HUES48 (cell line): ENCODE measurements around the gene PRKAR1B.
"Not testable (repeated sequence)": the region's sequence is repeated elsewhere in the genome, so short reads cannot be mapped to it uniquely, and the experiment has no call there.

Experiments used
- H3K27ac ChIP-seq: one replicate; pipeline ENCODE4 v1.7.0; 2013; ENCODE audit warnings: low read depth, low read length, inconsistent platforms
- H3K27me3 ChIP-seq: 2 replicates; pipeline ENCODE4 v1.6.1; 2013; ENCODE audit warnings: mild to moderate bottlenecking, low read length; ENCODE audit not compliant: control insufficient read depth, insufficient read depth
- H3K36me3 ChIP-seq: 2 replicates; pipeline ENCODE4 v1.6.1; 2013; ENCODE audit warnings: low read length; ENCODE audit not compliant: control insufficient read depth, insufficient read depth
- H3K4me1 ChIP-seq: 2 replicates; pipeline ENCODE4 v1.6.1; 2013; ENCODE audit warnings: mild to moderate bottlenecking, low read length; ENCODE audit not compliant: control insufficient read depth, insufficient read depth
- H3K4me3 ChIP-seq: 2 replicates; pipeline ENCODE4 v1.5.1; 2013; ENCODE audit warnings: mild to moderate bottlenecking, low read depth, low read length
- H3K9ac ChIP-seq: 2 replicates; pipeline ENCODE4 v1.6.1; 2013; ENCODE audit warnings: mild to moderate bottlenecking, low read depth, low read length, moderate library complexity
- H3K9me3 ChIP-seq: 2 replicates; pipeline ENCODE4 v1.6.1; 2013; ENCODE audit warnings: low read length; ENCODE audit not compliant: control insufficient read depth, insufficient read depth

Gene PRKAR1B

GRCh38 chr7:747186-747585, 20.1 kb upstream of the PRKAR1B start:
- peaks cover 36% of the 10 kb centered on the region for H3K36me3 ChIP-seq
- no peaks in the 10 kb centered on the region for H3K9me3 ChIP-seq
- no peak overlapping the region for H3K27ac ChIP-seq
- H3K4me1 ChIP-seq, result no peaks in the 10 kb centered on the region
- no peak overlapping the region for H3K4me3 ChIP-seq
- no peaks in the 10 kb centered on the region for H3K27me3 ChIP-seq
- no peak overlapping the region for H3K9ac ChIP-seq

DNA sequence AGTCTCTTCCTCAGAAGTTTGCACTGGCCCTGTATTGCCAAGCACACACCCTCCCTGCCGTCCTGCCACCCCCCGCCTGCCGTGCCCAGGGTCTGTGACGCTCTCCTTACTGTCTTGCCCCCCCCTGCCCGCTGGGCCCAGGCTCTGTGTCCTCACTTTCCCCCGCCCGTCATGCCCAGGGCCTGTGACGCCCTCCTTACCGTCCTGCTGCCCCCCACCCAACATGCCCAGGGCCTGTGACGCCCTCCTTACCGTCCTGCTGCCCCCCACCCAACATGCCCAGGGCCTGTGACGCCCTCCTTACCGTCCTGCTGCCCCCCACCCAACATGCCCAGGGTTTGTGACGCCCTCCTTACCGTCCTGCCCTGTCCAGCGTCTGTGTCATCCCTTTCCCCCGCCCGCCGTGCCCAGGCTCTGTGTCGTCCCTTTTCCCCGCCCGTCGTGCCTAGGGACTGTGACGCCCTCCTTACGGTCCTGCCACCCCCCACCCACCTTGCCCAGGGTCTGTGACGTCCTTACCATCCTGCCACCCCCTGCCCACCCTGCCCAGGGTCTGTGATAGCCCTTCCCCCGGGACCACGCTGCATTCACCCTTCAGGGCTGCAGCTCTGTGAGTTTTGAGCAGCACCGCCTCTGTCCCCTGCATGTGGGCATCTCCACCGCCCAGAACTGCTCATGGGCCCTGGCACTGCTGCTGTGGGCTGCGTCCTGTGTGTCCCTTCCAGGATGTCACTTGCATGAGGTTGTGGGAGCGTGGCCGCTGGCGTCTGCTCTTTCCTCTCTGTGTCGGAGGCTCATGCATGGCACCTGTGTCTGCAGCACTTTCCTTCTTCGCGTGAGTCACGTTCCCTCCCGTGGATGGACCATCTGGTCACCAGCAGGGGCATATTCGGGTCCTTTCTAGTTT, 19.3 kb upstream of the PRKAR1B start:
- Histone ChIP-seq H3K4me1 (no peaks in the 10 kb centered on the region), H3K36me3 (peaks cover 39% of the 10 kb centered on the region), H3K9me3 (no peaks in the 10 kb centered on the region), H3K27ac (no peak overlapping the region), H3K9ac (no peak overlapping the region), H3K4me3 (no peak overlapping the region), H3K27me3 (no peaks in the 10 kb centered on the region)

- Histone ChIP-seq H3K27me3 (no peaks in the 10 kb centered on the region), H3K36me3 (peaks cover 45% of the 10 kb centered on the region), H3K4me3 (no peak overlapping the region), H3K9me3 (no peaks in the 10 kb centered on the region), H3K4me1 (no peaks in the 10 kb centered on the region), H3K9ac (no peak overlapping the region), H3K27ac (no peak overlapping the region)
Observed at GRCh38 chr7:745431-746154, 18.5 kb upstream of the PRKAR1B start.

DNA sequence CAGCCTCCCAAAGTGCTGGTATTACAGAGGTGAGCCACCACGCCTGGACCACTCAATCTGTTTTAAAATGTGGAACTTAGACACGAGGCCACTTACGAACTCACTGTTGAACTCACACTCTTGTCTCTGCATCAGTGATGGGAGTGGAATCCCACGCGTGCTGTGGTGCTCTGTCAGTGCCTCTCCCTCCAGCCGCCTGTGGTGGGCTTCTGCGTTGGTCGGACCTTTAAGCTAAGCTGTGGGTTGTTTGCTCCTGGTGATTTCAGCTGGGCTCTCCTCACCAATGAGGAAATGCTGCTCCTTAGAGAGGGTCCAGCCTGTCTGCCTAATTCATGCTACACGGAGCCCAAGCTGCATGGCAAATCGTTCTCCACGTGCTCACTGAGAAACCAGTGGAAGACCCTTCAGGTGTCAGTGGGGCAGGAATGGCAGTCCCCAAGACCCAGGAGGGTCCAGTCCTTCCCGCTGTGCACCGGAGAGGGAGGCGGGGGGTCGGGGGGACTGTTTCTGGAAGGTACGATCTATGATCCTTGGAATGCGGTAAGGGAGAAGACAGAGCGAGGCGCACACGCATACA, 17.9 kb upstream of the PRKAR1B start:
- Histone ChIP-seq H3K4me3 (no peak overlapping the region), H3K36me3 (peaks cover 45% of the 10 kb centered on the region), H3K27ac (no peak overlapping the region), H3K27me3 (no peaks in the 10 kb centered on the region), H3K9ac (no peak overlapping the region), H3K9me3 (no peaks in the 10 kb centered on the region), H3K4me1 (no peaks in the 10 kb centered on the region)

DNA sequence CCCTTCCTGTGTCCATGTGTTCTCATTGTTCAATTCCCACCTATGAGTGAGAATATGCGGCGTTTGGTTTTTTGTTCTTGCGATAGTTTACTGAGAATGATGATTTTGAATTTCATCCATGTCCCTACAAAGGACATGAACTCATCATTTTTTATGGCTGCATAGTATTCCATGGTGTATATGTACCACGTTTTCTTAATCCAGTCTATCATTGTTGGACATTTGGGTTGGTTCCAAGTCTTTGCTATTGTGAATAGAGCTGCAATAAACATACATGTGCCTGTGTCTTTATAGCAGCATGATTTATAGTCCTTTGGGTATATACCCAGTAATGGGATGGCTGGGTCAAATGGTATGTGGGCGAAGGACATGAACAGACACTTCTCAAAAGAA, 17.0 kb upstream of the PRKAR1B start:
- not testable (repeated sequence) for H3K4me1 ChIP-seq, H3K4me3 ChIP-seq, H3K27ac ChIP-seq, H3K27me3 ChIP-seq, H3K9me3 ChIP-seq, H3K9ac ChIP-seq
- H3K36me3 ChIP-seq, result peaks cover 45% of the 10 kb centered on the region

DNA sequence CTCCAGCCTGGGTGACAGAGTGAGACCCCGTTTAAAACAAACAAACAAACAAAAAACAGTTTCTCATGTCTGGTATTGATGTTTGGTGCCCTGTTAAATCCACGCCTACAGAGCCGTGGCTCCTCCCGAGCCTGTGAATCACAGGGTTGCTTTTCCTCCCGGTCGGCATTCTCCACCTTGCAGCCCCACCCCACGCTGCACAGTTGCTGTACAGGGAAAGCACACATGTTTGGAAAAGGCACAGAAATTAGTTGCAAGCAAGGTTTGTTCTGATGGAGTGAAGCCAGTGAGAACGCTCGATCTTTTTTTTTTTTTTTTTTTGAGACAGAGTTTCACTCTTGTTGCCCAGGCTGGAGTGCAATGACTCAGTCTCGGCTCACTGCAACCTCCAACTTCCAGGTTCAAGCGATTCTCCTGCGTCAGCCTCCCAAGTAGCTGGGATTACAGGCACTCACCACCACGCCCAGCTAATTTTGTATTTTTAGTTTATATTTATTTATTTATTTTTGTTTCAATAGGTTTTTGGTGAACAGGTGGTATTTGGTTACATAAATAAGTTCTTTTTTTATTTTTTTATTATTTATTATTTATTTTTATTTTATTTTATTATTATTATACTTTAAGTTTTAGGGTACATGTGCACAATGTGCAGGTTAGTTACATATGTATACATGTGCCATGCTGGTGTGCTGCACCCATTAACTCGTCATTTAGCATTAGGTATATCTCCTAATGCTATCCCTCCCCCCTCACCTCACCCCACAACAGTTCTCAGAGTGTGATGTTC, 16.5 kb upstream of the PRKAR1B start:
- not testable (repeated sequence) for H3K9ac ChIP-seq, H3K27ac ChIP-seq, H3K4me1 ChIP-seq, H3K4me3 ChIP-seq, H3K27me3 ChIP-seq, H3K9me3 ChIP-seq
- peaks cover 46% of the 10 kb centered on the region for H3K36me3 ChIP-seq

DNA sequence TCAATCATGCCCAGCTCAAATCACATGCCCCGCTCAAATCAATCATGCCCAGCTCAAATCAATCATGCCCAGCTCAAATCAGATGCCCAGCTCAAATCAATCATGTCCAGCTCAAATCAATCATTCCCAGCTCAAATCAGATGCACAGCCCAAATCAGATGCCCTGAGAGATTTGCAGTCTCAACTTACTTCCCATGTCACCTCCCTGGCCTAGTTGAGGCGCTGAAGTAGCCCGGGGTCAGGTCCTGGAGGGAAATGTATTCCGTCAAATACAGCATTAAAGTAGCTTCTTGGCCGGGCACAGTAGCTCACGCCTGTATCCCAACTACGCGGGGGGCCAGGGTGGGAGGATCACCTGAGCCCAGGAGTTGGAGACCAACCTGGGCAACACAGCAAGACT, 15.7 kb upstream of the PRKAR1B start:
- Histone ChIP-seq H3K27me3 (no peaks in the 10 kb centered on the region), H3K36me3 (peaks cover 47% of the 10 kb centered on the region)

GRCh38 chr7:741850-742249, 14.8 kb upstream of the PRKAR1B start:
- Histone ChIP-seq H3K27ac (no peak overlapping the region), H3K4me3 (no peak overlapping the region), H3K9me3 (no peaks in the 10 kb centered on the region), H3K9ac (no peak overlapping the region), H3K27me3 (no peaks in the 10 kb centered on the region), H3K36me3 (peaks cover 51% of the 10 kb centered on the region), H3K4me1 (no peaks in the 10 kb centered on the region)

More for the DNA sequence above, 15.7 kb upstream of the PRKAR1B start:
- Histone ChIP-seq H3K4me3 (no peak overlapping the region), H3K27ac (no peak overlapping the region), H3K9me3 (no peaks in the 10 kb centered on the region), H3K9ac (no peak overlapping the region), H3K4me1 (no peaks in the 10 kb centered on the region)

DNA sequence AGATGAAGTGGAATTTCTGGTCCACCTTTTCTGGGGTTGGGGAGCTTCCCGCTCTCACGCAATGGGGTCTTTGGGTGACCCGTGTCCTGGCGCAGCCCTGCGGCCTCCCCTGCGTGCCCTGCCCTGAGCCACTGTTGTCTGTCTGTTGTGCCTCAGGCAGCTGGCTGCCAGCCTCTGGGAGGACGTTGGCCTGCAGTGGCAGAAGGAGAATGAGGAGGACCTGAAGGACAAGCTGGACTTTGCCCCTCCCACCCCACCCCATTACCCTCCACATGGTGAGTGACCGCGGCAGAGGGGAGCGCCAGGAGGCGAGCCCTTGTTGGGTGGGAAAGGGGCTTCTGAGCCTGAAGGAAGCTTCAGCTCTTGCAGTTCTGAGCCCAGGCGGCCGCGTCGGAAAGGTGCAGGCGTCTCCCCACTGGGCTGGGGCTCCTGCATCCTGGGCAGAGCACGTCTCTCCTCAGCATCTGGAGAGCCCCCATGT, 14.2 kb upstream of the PRKAR1B start:
- Histone ChIP-seq H3K27ac (no peak overlapping the region), H3K4me3 (no peak overlapping the region), H3K27me3 (no peaks in the 10 kb centered on the region), H3K9ac (no peak overlapping the region), H3K36me3 (peaks cover 51% of the 10 kb centered on the region), H3K9me3 (no peaks in the 10 kb centered on the region), H3K4me1 (no peaks in the 10 kb centered on the region)

DNA sequence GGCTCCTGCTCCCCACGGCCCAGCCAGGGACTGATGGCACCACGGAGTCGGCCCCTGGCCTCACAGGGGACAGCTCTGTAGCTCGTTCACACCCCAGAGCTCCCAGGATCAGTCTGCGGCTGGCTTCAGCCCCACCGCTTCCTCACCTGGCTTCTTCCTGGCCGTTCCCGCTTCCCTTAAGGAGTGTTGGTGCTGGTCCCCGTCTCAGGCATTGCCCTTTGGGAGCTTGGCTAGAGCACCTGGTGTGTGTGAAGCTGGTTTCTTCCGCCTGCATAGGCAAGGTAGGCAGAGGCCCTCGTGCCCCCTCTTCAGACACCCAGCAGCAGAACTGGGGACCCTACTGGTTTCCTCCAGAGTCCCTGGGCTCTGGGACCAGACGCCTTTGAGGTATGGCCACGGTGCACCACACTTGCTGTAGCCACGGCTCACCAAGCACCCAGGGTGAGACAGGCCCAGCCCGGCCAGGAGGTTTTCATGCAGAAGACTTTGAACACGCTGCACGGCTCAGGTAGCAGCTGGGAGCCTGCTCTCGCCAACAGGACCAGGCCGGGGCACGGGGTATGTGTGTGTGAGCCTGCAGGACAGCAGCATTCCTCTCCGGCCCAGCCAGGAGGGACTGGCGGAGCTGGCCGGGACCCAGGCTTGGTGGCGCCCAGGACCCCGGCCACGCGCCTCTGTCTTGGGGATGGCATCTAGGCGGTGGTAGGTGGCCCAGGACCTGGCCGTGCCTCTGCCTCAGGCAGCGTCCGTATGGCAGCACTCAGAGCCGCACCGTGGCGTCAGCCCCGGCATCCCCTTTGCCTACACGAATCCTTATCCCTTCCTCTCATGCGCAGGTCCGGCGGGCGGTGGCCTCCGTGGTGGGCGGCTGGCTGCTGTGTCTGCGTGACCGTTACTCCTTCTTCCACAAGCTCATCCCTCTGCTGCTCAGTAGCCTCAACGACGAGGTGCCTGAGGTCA, 13.2 kb upstream of the PRKAR1B start:
- peaks cover 47% of the 10 kb centered on the region for H3K36me3 ChIP-seq
- peaks cover 2% of the 10 kb centered on the region; the same call in 1 of the 2 replicates for H3K9me3 ChIP-seq
- no peaks in the 10 kb centered on the region for H3K27me3 ChIP-seq
- no peak overlapping the region for H3K27ac ChIP-seq
- H3K9ac ChIP-seq, result no peak overlapping the region
- no peaks in the 10 kb centered on the region for H3K4me1 ChIP-seq
- H3K4me3 ChIP-seq, result no peak overlapping the region
